ENCODE measurements around the gene KNTC1.
A peak's percentile ranks its signal among the peaks of the same experiment; 100 is the strongest.
"Not testable (repeated sequence)": the region's sequence is repeated elsewhere in the genome, so short reads cannot be mapped to it uniquely, and the experiment has no call there.

Gene KNTC1, protein sequence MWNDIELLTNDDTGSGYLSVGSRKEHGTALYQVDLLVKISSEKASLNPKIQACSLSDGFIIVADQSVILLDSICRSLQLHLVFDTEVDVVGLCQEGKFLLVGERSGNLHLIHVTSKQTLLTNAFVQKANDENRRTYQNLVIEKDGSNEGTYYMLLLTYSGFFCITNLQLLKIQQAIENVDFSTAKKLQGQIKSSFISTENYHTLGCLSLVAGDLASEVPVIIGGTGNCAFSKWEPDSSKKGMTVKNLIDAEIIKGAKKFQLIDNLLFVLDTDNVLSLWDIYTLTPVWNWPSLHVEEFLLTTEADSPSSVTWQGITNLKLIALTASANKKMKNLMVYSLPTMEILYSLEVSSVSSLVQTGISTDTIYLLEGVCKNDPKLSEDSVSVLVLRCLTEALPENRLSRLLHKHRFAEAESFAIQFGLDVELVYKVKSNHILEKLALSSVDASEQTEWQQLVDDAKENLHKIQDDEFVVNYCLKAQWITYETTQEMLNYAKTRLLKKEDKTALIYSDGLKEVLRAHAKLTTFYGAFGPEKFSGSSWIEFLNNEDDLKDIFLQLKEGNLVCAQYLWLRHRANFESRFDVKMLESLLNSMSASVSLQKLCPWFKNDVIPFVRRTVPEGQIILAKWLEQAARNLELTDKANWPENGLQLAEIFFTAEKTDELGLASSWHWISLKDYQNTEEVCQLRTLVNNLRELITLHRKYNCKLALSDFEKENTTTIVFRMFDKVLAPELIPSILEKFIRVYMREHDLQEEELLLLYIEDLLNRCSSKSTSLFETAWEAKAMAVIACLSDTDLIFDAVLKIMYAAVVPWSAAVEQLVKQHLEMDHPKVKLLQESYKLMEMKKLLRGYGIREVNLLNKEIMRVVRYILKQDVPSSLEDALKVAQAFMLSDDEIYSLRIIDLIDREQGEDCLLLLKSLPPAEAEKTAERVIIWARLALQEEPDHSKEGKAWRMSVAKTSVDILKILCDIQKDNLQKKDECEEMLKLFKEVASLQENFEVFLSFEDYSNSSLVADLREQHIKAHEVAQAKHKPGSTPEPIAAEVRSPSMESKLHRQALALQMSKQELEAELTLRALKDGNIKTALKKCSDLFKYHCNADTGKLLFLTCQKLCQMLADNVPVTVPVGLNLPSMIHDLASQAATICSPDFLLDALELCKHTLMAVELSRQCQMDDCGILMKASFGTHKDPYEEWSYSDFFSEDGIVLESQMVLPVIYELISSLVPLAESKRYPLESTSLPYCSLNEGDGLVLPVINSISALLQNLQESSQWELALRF (N-terminal part only)

GRCh38 chr12:122526683-122527477 lies at the start of gene KNTC1, which contains the start of gene RSRC2:
Gene KNTC1, plus strand, starts transcription at chr12:122527249. Its CDS starts 2,815 bp downstream, at chr12:122530064.
Gene RSRC2, minus strand, starts transcription at chr12:122526936. Its CDS starts 83 bp downstream, at chr12:122526853.
- no peak for TF ChIP-seq ZNF274 (IDR thresholded peaks at IDR 0.05; ENCODE audit: low read depth, low read length)

DNA sequence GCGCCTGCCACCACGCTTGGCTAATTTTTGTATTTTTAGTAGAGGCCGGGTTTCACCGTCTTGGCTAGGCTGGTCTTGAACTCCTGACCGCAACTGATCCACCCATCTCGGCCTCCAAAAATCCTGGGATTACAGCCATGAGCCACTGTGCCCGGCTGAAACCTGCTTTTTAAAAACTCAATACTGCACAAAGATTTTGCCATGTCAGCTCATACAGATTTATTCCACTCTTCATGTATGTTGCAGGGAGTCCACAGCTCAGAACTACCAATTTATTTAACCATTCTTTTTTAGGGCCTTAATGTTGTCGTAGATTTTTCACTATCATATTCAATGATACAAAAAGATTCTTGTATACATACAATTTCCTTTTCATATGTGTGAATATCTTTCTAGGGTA lies 46.3 kb upstream of the KNTC1 start:
- no peak for TF ChIP-seq ZNF274 (IDR thresholded peaks at IDR 0.05; ENCODE audit: low read depth, low read length)

More at GRCh38 chr12:122526683-122527477, at the start of gene KNTC1, which contains the start of gene RSRC2:
- H3K4me3 ChIP-seq (ENCODE audit: low read length): peak within 1 kb of the TSS; percentile 99

DNA sequence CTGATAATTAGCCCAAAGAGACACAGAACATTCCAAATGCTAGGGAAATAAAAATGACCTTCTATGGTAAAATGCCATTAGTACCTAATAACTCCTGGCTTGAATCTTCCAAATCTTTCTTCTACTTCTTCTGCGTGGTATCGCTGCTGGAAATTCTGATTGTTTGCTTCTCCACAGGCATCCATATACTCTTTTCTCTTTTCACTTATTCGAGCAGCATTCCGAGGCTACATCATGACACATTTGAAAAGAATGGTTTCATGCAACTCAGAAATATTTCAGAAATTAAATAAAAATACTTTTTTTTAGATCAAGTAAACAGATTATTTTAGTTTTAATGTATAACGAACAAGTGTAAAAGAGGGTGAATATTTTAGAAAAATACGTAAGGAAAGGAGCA lies 45.2 kb upstream of the KNTC1 start:
- no peak overlapping the region for H3K4me3 ChIP-seq (ENCODE audit: low read length)
- TF ChIP-seq ZNF274 (IDR thresholded peaks at IDR 0.05; ENCODE audit: low read depth, low read length): no peak

More for the DNA sequence above, 46.3 kb upstream of the KNTC1 start:
- no peak overlapping the region for H3K4me3 ChIP-seq (ENCODE audit: low read length)

GRCh38 chr12:122483969-122484368 lies 43.1 kb upstream of the KNTC1 start:
- no peak for TF ChIP-seq ZNF274 (IDR thresholded peaks at IDR 0.05; ENCODE audit: low read depth, low read length)
- no peak overlapping the region for H3K4me3 ChIP-seq (ENCODE audit: low read length)

DNA sequence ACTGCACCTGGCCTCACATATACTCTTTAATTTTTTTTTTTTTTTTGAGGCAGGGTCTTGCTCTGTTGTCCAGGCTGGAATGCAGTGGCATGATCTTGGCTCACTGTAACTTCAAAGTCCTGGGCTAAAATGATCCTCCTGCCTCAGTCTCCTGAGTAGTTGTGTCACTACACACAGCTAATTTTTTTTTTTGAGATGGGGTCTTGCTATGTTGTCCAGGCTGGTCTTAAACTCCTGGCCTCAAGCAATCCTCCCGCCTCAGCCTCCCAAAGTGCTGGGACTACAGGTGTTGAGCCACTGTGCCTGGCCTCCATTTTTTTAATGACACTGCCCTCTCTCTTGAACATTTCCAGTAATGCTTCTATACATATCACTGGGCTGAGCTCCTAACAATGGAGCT lies 42.7 kb upstream of the KNTC1 start:
- H3K4me3 ChIP-seq (ENCODE audit: low read length): not testable (repeated sequence)

DNA sequence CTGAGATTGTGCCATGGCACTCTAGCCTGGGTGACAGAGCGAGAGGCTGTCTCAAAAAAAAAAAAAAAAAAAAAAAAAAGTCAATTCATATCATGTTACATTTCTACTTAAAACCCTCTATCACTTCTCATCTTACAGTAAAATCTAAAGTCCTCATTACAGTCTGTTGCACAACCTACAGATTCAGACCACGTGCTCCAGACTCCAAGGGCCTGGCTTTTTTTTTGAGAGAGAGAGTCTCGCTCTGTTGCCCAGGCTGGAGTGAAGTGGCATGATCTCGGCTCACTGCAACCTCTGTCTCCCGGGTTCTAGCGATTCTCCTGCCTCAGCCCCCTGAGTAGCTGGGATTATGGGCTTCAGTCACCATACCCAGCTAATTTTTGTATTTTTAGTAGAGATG lies 40.7 kb upstream of the KNTC1 start:
- H3K4me3 ChIP-seq (ENCODE audit: low read length): not testable (repeated sequence)

GRCh38 chr12:122486805-122487426 lies 40.1 kb upstream of the KNTC1 start:
- H3K4me3 ChIP-seq (ENCODE audit: low read length): no peak overlapping the region
- no peak for TF ChIP-seq ZNF274 (IDR thresholded peaks at IDR 0.05; ENCODE audit: low read depth, low read length)

DNA sequence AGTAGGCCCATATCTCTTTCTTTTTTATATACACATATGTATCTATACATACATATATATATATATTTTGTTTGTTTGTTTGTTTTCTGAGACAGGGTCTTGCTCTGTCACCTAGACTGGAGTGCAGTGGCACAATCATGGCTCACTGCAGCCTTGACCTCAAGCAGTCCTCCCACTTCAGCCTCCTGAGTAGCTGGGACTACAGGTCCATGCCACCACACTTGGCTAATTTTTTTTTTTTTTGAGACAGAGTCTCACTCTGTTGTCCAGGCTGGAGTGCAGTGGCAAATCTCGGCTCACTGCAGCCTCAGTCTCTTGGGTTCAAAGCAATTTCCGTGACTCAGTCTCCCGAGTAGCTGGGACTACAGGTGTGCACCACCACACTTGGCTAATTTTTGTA lies 39.2 kb upstream of the KNTC1 start:
- H3K4me3 ChIP-seq (ENCODE audit: low read length): not testable (repeated sequence)

DNA sequence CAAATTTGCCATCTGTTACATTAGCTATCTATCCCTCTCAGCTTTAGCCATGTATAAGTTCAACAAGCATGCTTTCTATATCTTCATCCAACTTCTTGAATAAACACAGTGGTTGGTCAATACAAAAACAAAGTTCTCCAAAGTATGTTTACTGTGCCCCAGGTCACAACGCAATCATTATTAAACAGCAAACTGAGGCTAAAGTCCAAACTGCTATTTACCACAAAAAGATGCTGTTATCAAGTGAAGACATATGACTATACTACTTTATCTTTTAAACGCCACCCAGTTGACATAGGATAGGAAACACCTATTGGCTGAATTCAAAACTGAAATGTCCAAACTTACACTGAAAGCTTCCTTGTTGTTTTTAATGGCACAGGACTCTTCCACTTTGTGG lies 38.0 kb upstream of the KNTC1 start:
- TF ChIP-seq ZNF274 (IDR thresholded peaks at IDR 0.05; ENCODE audit: low read depth, low read length): no peak
- no peak overlapping the region for H3K4me3 ChIP-seq (ENCODE audit: low read length)

DNA sequence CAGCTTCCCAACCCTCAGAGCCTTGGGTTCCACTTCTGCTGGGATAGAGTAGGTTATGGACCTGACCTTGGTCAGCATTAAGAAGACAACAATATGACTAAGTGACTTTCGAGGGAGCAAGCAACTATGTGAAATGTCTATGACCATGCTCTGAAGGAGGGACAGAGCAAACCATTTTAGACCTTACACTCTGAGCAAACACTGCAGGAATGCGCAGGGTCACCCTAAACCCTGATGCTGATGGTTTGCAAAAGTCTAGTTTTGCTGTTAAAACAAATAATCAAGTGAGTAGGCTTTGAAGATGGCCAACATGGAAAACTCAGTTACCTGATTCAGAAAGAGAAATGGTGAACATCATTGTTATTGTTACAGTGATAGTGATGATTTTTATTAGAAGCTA lies 35.1 kb upstream of the KNTC1 start:
- H3K4me3 ChIP-seq (ENCODE audit: low read length): no peak overlapping the region
- no peak for TF ChIP-seq ZNF274 (IDR thresholded peaks at IDR 0.05; ENCODE audit: low read depth, low read length)

- not testable (repeated sequence) for H3K4me3 ChIP-seq (ENCODE audit: low read length)
Measured at GRCh38 chr12:122493222-122493621, 33.8 kb upstream of the KNTC1 start.

- TF ChIP-seq ZNF274 (IDR thresholded peaks at IDR 0.05; ENCODE audit: low read depth, low read length): no peak
- no peak overlapping the region for H3K4me3 ChIP-seq (ENCODE audit: low read length)
Measured at GRCh38 chr12:122495258-122495657, 31.8 kb upstream of the KNTC1 start.

- no peak for TF ChIP-seq ZNF274 (IDR thresholded peaks at IDR 0.05; ENCODE audit: low read depth, low read length)
- H3K4me3 ChIP-seq (ENCODE audit: low read length): peak overlapping the region; percentile 86
Measured at GRCh38 chr12:122499991-122500684, 26.9 kb upstream of the KNTC1 start.

Data from GM08714 (cell line).